Natural killer cell (primary cell): ENCODE results near the gene SLC25A10. TPM values are rescaled to one million over a fixed set of nuclear protein-coding genes. Genes with fewer than 3 reads are reported as not detected.
A peak's percentile ranks its signal among the peaks of the same experiment; 100 is the strongest.

Source experiments
- ATAC-seq, 3 donors: fragments of 150-1000 bp in 2 of 3; fragments of 200-7000 bp in 1 of 3; cut with Tn5 transposase; 1 replicate in 1 of 3; 2 replicates in 2 of 3; pipeline ENCODE4 v1.10.0; 2021; ENCODE audit warnings: mild to moderate bottlenecking in 2 of 3, moderate library complexity in 2 of 3
- DNase-seq, 2 donors: peaks; one replicate each; pipeline versions ENCODE4 v3.0.0 to v3.0.0-alpha.2; 2013 to 2021; ENCODE audit warnings: mixed read lengths in 1 of 2
- H3K27ac ChIP-seq: one replicate; pipeline ENCODE4 v1.5.1; 2013; ENCODE audit warnings: mild to moderate bottlenecking, low read length
- H3K27me3 ChIP-seq: one replicate; pipeline ENCODE4 v1.6.1; 2013; ENCODE audit warnings: low read length; ENCODE audit not compliant: control insufficient read depth, insufficient read depth
- H3K36me3 ChIP-seq: one replicate; pipeline ENCODE4 v1.6.1; 2013; ENCODE audit warnings: low read length; ENCODE audit not compliant: control insufficient read depth, insufficient read depth
- H3K4me1 ChIP-seq: one replicate; pipeline ENCODE4 v1.6.1; 2013; ENCODE audit warnings: low read length; ENCODE audit not compliant: control insufficient read depth, insufficient read depth
- H3K4me3 ChIP-seq: one replicate; pipeline ENCODE4 v1.5.1; 2013; ENCODE audit warnings: low read length
- H3K9me3 ChIP-seq: one replicate; pipeline ENCODE4 v1.6.1; 2013; ENCODE audit warnings: low read length; ENCODE audit not compliant: control insufficient read depth, insufficient read depth
- H3K27ac Mint-ChIP-seq, 2 donors: one replicate each; pipeline ENCODE4 v1.8.0; 2022; ENCODE audit warnings: mild to moderate bottlenecking in 2 of 2, mixed read lengths in 2 of 2, moderate library complexity in 1 of 2
- H3K27me3 Mint-ChIP-seq, 2 donors: one replicate each; pipeline ENCODE4 v1.8.0; 2022; ENCODE audit warnings: low read depth in 2 of 2, mixed read lengths in 2 of 2
- H3K36me3 Mint-ChIP-seq: one replicate; pipeline ENCODE4 v1.8.0; 2022; ENCODE audit warnings: mixed read lengths
- H3K4me1 Mint-ChIP-seq, 2 donors: one replicate each; pipeline ENCODE4 v1.8.0; 2022; ENCODE audit warnings: mixed read lengths in 2 of 2
- H3K4me3 Mint-ChIP-seq: one replicate; pipeline ENCODE4 v1.8.0; 2022; ENCODE audit warnings: mild to moderate bottlenecking, moderate library complexity, mixed read lengths
- H3K9me3 Mint-ChIP-seq, 2 donors: one replicate each; pipeline ENCODE4 v1.8.0; 2022; ENCODE audit warnings: mixed read lengths in 2 of 2
- CTCF ChIP-seq: fragments of 200-600 bp; IDR thresholded peaks from one replicate; pipeline ENCODE4 v1.8.0; 2022; ENCODE audit warnings: antibody characterized with exemption
- WGBS: methylation state at CpG from one replicate; pipeline ENCODE4 v1.1.7; 2013; ENCODE audit warnings: missing lambda C conversion rate; ENCODE audit not compliant: insufficient coverage; 5-methylcytosine and 5-hydroxymethylcytosine counted together
- intact Hi-C: fragments of 100-400 bp; cut with micrococcal nuclease; formaldehyde crosslinking; loops from one replicate; pipeline ENCODE4 v1.14.2; 2022
- total RNA-seq, 4 donors: library from RNA; stranded (reverse); fragments of 120-200 nt in 1 of 4; gene quantifications; one replicate each; pipeline versions ENCODE4 v1.2.3 to v1.2.4, GENCODE V29; 2013 to 2022

Gene SLC25A10
- total RNA-seq, 3 donors from 2014 or later (not counting 1 experiment from before 2014, with no cell fraction given), result 5.7 to 6.3 (median 5.8) TPM

- H3K36me3 Mint-ChIP-seq, result no peaks in the 10 kb centered on the region
- peaks cover 39% of the 10 kb centered on the region for H3K4me1 ChIP-seq
- WGBS, result 96% methylated on average over 17 of the region's 17 CpGs
These were observed 3.3 kb upstream of the SLC25A10 start for GRCh38 chr17:81708739-81709185.

GRCh38 chr17:81710514-81711308 is 1.4 kb upstream of the SLC25A10 start:
- Mint-ChIP-seq H3K27ac (peak overlapping the region; percentile 21 to 72), H3K27me3 (no peaks in the 10 kb centered on the region), H3K4me3 (peak overlapping the region; percentile 74), H3K36me3 (no peaks in the 10 kb centered on the region), H3K4me1 (peaks cover 14 to 26% of the 10 kb centered on the region in 2 donors), H3K9me3 (no peaks in the 10 kb centered on the region)
- 19% methylated on average over 29 of the region's 29 CpGs for WGBS
- Histone ChIP-seq H3K27me3 (no peaks in the 10 kb centered on the region), H3K4me3 (no peak overlapping the region), H3K4me1 (peaks cover 32% of the 10 kb centered on the region), H3K36me3 (peaks cover 8% of the 10 kb centered on the region), H3K27ac (peak overlapping the region; percentile 1), H3K9me3 (no peaks in the 10 kb centered on the region)
- DNase-seq (peak in 1 of 2 donors; percentile 50), ATAC-seq (no peak)
- intact Hi-C loops, result no loop called here
- no peak for TF ChIP-seq CTCF

More at GRCh38 chr17:81708739-81709185, 3.3 kb upstream of the SLC25A10 start:
- no peak overlapping the region for H3K27ac Mint-ChIP-seq
- H3K4me1 Mint-ChIP-seq, result peaks cover 14 to 26% of the 10 kb centered on the region in 2 donors
- peaks cover 12% of the 10 kb centered on the region for H3K36me3 ChIP-seq
- H3K27ac ChIP-seq, result no peak overlapping the region
- no peaks in the 10 kb centered on the region for H3K9me3 Mint-ChIP-seq
- no peak for TF ChIP-seq CTCF
- H3K27me3 ChIP-seq, result no peaks in the 10 kb centered on the region
- ATAC-seq, result no peak
- H3K27me3 Mint-ChIP-seq, result no peaks in the 10 kb centered on the region
- no peak for DNase-seq
- H3K4me3 ChIP-seq, result no peak overlapping the region
- no peak overlapping the region for H3K4me3 Mint-ChIP-seq
- intact Hi-C loops, result no loop called here
- no peaks in the 10 kb centered on the region for H3K9me3 ChIP-seq

GRCh38 chr17:81712468-81713003 is 452 bp downstream of the SLC25A10 start:
- Histone ChIP-seq H3K9me3 (no peaks in the 10 kb centered on the region), H3K27ac (no peak overlapping the region), H3K27me3 (no peaks in the 10 kb centered on the region), H3K4me1 (peaks cover 32% of the 10 kb centered on the region), H3K36me3 (peaks cover 4% of the 10 kb centered on the region), H3K4me3 (peak overlapping the region; percentile 26)
- Mint-ChIP-seq H3K27ac (peak overlapping the region; percentile 29 to 53), H3K27me3 (no peaks in the 10 kb centered on the region), H3K4me1 (peaks cover 14 to 26% of the 10 kb centered on the region in 2 donors), H3K4me3 (peak overlapping the region; percentile 86), H3K36me3 (no peaks in the 10 kb centered on the region), H3K9me3 (no peaks in the 10 kb centered on the region)
- 5% methylated on average over 39 of the region's 41 CpGs for WGBS
- TF ChIP-seq CTCF, result no peak
- intact Hi-C loops, result no loop called here
- peak in 1 of 2 donors; percentile 47 for DNase-seq
- ATAC-seq, result peak; percentile 5 to 22 (median 6)
